GM19372 (cell line): ENCODE measurements around the gene TNFRSF1B.

Experiments
- ATAC-seq: cut with Tn5 transposase; IDR thresholded peaks from one replicate; pipeline ENCODE4 v1.9.1; 2021; ENCODE audit warnings: mild to moderate bottlenecking, low read depth, moderate library complexity; ENCODE audit not compliant: unreplicated experiment

Gene TNFRSF1B

DNA sequence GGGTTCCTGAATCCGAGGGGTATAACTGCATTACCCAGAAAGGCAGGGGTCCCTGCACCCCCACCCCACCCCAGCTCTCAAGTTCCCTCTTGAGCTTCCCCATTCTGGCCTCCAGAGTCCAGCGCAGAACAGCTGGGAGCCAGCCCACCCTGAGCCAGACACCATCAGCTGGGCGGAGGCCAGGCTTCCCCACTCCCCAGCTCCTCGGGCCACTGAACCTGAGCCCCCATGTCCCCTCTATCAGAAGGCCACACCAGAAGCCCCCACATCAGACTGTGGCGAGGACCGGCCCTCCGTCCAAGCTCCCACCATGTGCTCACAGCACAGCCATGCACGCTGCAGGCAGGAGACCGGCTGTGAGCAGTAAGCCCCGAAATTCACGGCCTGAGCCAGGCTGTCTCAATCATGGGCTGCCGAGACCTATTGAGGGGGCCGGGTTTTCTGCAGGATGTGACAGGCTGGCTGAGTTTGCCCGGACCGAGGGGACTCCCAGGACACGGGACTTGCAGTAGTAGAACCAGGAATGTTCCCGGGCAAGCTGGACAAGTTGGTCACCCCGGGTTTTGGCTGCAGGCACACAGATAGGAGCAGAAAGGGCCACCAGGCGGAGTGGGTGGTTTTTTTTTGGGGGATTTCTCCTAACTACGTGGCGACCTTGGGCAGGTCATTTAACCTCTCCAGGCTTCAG is 25.5 kb upstream of the TNFRSF1B start:
- ATAC-seq, result no peak

DNA sequence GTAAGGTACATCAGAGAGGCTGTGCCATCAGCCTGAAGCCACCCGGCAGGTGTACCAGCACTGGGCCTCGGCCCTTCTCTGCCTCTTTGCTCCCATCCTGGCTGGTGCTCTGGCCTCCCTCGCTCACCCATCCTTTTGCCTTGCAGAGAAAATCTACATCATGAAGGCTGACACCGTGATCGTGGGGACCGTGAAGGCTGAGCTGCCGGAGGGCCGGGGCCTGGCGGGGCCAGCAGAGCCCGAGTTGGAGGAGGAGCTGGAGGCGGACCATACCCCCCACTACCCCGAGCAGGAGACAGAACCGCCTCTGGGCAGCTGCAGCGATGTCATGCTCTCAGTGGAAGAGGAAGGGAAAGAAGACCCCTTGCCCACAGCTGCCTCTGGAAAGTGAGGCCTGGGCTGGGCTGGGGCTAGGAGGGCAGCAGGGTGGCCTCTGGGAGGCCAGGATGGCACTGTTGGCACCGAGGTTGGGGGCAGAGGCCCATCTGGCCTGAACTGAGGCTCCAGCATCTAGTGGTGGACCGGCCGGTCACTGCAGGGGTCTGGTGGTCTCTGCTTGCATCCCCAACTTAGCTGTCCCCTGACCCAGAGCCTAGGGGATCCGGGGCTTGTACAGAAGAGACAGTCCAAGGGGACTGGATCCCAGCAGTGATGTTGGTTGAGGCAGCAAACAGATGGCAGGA is 24.5 kb upstream of the TNFRSF1B start:
- ATAC-seq, result no peak

DNA sequence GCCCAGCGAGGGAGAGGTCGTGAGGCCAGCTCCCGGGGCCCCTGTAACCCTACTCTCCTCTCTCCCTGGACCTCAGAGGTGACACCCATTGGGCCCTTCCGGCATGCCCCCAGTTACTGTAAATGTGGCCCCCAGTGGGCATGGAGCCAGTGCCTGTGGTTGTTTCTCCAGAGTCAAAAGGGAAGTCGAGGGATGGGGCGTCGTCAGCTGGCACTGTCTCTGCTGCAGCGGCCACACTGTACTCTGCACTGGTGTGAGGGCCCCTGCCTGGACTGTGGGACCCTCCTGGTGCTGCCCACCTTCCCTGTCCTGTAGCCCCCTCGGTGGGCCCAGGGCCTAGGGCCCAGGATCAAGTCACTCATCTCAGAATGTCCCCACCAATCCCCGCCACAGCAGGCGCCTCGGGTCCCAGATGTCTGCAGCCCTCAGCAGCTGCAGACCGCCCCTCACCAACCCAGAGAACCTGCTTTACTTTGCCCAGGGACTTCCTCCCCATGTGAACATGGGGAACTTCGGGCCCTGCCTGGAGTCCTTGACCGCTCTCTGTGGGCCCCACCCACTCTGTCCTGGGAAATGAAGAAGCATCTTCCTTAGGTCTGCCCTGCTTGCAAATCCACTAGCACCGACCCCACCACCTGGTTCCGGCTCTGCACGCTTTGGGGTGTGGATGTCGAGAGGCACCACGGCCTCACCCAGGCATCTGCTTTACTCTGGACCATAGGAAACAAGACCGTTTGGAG is 23.7 kb upstream of the TNFRSF1B start:
- no peak for ATAC-seq

DNA sequence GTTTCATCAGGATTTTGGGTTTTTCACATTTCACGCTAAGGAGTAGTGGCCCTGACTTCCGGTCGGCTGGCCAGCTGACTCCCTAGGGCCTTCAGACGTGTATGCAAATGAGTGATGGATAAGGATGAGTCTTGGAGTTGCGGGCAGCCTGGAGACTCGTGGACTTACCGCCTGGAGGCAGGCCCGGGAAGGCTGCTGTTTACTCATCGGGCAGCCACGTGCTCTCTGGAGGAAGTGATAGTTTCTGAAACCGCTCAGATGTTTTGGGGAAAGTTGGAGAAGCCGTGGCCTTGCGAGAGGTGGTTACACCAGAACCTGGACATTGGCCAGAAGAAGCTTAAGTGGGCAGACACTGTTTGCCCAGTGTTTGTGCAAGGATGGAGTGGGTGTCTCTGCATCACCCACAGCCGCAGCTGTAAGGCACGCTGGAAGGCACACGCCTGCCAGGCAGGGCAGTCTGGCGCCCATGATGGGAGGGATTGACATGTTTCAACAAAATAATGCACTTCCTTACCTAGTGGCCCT is 23.1 kb upstream of the TNFRSF1B start:
- no peak for ATAC-seq

DNA sequence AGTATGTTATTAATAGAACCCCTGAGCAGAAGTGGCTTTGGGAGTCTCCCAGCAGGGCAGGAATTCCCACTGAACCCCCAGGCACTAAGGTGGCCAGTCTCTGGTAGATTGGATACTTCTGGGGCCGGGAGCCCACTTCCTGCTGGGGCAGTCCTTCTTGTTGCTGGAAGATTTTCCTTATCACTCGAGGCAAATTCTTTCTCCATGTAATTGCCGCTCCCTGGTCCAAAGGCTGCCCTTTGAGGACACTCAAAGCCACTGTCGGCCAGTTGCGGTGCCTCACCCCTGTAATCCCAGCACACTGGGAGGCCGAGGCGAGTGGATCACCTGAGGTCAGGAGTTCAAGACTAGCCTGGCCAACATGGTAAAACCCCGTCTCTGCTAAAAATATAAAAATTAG is 22.6 kb upstream of the TNFRSF1B start:
- ATAC-seq, result no peak

DNA sequence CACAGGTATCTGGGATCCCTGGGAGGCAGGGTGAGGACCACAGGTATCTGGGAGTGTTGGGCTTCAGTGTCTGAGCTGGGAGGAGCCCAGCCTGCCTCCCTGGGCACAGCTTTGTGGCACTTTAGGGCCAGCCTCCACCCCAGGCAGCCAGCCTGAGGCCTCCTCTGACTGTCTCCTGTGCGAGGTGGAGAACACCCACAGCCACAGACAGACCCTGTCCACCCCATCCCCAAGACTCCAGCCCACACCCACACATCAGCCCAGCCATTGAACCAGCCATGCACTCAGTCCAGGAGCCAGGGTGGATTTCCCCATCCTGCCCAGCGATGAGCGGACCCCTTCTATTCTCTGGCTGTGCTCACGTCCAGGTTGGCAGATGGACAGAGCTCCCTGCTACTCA is 21.8 kb upstream of the TNFRSF1B start:
- no peak for ATAC-seq

DNA sequence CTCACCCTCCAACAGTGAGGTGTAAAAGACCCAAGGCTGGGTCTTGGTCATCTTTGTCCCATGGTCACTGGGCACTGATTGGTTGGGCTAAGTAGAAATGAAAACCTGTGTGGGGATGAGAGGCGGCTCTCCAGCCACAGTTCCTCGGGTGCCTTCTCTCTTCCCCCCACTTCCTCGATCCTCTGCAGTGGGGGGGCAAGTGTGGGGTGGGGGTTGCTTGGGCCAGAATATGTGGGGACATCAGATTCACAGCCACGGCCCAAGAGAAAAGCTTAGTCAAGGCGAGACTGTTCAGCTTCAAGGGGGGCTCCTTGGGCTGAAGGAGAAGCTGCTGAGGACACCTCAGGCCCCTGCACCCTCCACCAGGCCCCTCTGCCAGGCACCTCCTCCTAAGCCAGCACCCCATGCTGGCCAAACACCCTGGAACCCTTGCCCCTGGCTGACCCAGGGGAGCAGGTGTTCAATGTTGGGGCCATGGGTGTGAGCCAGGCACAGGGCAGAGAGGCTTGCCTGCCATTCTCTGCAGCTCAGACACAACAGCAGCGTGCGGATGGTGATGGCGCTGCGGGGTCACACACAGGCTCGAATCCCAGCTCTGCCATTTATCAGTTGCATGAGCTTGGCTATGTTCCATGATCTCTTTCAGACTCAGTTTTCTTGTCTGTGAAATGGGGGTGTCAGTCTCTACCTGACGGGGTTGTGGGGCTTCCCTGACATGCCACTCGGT is 21.0 kb upstream of the TNFRSF1B start:
- ATAC-seq, result no peak

DNA sequence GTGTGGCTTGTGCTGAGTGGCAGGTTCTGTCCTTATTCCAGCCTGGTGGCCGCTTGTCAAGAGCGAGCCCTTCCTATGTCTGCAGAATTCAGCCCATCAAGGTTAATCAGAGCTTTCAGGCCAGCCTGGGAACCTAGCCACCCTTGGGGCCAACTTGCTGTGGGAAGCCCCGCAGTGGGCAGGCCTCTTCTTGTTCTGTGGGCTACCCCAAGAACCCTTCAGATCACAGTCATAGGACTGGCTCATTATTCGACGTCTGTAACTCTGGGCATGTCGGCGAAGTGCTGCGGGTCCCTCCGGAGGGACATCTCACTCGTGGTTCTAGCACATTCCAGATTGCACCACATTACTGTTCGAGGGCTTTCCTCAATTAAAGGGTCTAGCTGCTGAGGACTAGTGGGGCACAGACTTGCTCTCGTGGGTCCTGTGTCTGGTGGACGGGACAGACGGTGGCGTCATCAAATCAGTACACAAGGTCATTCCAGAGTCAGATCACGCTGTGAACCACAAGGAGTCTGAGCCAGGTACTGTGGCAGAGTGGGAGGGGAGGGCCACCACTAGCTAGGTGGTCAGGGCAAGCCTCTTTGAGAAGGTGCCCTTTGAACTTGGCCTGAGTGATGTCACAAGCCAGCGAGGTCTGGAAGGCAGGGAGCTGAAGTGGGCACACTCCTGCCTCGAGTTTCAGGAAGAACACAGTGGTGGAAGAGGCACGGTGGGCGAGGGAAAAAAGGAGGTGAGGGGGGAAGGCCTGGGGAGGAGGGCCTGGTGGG is 20.3 kb upstream of the TNFRSF1B start:
- ATAC-seq, result no peak

DNA sequence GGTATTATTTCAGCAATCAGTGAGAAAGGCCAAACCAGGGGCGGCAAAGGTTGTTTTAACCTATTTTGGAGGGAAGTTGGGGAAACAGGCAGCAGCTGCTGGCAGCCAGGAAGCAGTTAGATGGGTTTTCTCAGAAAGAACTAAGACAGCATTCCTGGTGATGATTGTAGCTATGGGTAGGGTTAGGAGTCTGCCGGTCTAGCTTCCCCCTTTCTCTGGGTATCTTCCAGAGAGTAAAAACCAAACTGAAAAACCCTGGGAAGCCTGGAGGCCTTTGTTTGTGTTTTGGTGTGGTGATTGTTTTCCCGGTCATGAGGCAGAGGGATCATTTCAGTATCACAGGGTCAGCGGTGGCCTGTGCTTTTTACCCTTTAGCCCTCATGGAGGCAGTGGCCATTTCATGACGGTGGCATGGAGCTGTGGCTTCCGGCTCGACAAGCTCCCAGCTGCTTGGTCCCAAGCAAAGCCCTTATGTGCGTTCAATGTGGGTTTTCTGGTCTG is 19.5 kb upstream of the TNFRSF1B start:
- no peak for ATAC-seq

DNA sequence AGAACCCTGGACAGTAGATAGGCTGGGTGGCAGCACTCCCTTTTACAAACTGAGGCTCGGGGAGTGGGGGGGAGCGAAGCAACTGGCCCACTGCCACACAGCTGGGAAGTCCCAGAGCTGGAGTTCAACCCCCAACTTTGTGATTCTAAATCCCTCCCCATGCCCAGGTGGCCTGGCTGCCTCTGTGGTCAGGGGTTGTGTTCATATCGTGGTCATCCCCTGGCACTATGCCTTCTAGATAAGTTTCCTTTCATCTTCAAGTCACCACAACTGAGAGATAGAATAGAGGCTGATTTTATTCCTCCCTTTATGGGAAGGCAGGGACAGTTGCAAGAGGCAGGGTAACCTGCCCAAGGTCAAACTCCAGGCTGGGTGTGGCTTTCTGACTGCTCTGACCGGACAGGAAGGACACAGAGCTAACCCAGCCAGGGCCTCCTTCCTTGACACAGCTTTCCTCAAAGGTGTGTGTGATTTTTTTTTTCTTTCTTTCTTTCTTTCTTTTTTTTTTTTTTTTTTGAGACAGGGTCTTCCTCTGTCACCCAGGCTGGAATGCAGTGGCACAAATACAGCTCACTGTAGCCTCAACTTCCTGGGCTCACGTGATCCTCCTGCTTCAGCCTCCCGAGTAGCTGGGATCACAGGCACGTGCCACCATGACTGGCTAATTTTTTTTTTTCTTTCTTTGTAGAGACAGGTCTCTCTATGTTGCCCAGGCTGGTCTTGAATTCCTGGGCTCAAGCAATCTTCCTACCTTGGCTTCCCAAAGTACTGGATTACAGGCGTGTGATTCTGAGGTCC is 18.4 kb upstream of the TNFRSF1B start:
- no peak for ATAC-seq

DNA sequence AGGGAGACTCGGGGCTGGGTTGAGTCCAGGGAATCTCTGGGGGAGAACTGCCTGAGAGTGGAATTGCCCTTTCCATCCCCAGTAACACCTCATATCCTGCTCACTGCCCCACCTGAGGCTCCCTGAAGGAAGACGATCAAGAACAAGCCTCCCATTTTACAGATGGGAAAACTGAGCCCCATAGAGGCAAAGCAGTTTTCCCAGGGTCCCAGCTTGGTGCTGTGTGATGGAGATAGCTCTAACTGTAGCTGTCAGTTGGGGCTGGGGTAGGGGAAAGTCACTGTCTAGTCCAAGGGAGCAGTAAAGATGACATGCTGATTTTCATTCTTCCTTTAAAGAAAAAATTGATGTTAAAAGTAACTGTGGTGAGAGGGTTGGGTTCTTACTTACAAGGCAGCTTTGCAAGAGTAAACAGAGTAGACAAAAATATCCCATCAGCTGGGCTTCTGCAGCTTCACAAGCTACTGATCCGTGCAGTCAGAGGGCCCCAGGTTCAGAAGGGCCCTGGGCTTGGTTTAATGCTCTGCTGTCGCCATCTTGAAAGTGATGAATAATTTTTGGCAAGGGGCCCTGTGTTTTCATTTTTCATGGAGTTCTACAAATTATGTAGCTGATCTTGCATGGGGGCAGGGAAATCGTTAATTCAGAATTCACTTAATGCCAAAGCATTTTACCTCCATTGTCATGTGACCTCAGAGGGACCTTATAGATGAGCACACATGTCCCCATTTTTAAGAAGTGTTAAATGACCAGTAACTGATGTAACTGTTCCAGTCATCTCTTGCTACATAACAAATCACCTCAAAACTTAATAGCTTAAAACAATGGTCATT is 17.6 kb upstream of the TNFRSF1B start:
- ATAC-seq, result no peak

DNA sequence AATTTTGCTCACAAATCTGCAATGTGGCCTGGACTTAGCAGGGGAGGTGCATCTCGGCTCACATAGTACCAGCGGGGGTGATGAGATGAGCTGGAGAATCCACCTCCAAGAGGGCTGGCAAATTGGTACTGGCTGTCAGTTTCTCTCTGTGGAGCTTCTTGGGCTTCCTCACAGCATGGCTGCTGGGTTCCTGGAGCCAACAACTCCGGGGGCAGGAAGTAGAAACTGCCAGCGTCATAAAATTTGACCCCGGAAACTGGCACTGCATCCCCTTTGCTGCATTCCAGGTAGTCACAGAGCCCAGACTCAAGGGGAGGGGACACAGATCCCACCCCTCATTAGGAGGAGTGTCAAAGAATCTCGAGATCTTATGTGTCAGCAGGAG is 17.0 kb upstream of the TNFRSF1B start:
- ATAC-seq, result no peak

DNA sequence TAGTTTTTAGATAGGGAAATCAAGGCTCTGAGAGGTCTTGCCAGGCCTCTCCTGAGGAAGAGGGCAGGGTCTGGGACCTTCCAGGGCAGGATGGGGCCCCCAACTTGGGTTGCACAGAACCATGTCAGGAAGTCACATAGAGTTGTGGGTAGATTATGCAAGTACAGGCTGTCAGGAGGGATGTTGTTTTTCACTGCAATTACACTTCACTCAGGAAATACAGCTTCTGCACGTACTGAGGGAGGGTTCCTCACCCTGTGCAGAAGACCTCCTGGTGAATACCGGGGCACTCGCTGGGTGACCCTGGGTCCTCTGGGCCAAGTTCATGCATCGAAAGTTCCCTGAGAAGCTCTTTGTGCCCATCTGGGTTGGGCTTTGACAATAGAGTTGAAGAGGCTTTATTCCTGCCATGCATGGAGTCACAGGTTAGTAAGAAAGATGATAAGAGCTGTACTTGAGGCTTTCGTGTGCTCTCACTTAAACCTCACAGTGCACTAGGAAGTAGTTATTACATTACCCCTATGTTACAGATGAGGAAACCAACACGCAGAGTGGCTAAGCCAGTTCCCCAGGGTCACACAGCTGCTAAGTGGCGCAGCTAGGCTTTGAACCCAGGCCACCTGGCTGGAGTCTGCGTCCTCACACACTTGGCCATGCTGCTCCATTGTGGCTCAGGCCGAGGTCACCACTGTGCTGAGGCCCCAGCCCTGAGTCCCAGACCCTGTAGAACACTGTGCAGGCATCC is 16.2 kb upstream of the TNFRSF1B start:
- no peak for ATAC-seq

DNA sequence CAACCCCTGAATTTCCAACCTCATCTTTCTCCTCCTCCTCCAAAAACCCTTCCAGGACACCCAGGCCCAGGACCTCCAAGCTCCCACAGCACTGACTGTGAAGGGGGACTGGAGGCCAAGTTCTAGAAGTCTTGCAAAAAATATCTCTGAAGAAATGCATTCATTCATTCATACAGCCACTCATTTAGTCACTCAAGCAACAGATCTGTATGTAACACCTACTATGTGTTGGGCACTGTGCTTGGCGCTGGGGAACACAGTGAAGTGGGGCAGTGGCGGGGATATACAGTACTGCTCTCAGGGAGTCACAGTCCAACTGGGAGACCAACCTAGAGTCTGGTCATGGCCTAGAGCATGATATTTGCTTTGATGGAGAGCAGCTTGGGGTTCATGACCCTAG is 15.3 kb upstream of the TNFRSF1B start:
- ATAC-seq, result no peak

DNA sequence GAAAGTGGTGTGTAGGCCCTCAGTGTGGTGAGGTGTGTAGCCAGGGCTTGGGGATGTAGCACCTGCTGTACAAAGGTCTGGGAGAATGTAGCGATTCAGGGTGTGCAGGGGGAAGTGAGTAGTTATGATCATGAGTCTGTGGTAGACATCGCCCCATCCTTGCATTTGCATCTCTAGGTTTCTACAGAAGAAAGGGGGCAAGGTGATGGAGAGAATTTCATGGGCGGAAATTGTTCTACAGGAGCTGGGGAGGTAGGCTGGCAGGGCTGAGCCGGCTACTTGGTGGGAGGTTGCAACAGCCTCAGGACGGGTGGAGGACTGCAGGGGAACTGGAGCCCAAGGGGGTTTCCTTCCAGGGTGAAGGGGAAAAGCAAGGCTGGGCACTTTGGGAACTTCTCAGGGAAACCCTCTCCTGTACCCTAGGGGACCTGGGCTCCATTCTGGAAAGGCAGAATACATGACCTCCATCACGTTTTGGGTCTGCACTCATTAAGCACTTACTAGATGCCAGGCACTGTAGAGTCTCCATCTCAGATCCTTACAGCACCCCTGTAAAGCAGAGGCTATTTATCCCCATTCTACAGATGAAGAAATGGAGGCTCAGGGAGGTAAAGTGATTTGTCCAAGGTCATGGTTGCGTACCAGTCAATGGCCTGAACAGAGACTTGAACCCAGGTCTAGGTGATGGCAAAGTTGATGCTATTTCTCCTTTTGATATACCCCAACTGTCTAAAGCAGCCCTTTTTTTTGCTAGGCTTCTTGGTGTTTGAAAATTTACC is 14.5 kb upstream of the TNFRSF1B start:
- peak; percentile 69 for ATAC-seq

DNA sequence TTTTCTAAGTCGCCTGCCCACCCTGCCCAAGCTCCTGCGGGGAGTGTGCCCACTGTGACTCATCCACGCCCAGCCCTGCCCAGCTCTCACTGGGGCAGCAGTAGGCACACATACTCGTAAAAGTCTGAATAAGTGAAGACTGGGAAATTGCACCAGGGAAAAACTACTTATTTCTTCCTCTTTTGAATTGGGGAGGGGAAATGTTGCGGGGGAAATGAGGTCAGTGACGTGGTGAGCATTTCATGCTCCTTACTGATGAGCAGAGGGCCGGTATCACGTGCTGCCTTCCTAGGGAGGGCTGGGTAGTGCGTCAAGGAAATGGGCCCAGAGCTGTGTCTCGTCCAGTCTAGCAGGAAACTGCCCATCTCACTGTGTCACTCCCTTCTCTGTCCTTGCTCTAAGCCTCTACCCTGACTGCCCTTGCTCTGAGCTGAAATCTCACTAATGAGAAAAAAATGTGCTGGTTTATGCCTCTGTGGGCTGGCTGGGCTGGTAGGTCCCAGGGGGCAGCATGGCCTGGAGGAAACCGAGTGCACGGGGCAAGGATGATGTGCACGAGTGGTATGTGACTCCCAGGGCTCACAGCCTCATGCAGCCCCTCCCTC is 13.5 kb upstream of the TNFRSF1B start:
- ATAC-seq, result no peak
